ENCODE data around the gene RAD51B. TPM values are rescaled to one million over a fixed set of nuclear protein-coding genes. Genes with fewer than 3 reads are reported as not detected.

Gene RAD51B
- total and polyA plus RNA-seq, 2 experiments from 2014 or later: 10.1 to 18.0 TPM

DNA sequence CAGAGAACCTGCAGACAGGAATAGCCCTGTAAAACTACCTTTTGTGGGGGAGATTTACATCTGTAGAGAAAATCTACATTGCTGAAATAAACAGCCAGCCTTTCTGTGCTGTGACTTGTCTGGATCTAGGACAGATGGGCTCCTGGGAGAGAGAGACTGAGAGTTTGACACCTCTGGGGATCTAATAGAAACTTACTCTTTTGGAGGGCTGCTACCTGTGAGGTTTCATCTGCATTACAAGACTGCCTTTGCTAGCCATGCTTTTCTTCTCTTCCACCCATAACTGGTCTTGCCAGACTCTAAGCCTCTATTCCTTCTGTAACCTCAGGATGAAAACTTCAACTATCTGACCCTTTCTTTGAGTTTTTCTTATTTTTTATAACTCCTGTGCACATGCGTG is 520.7 kb downstream of the RAD51B start:
- Histone ChIP-seq H3K4me1 (ENCODE audit: insufficient read depth) (peaks cover 9% of the 10 kb centered on the region), H2AFZ (no peak overlapping the region), H3K27ac (no peak overlapping the region), H3K4me2 (no peak overlapping the region), H3K4me3 (no peak overlapping the region), H3K9me3 (ENCODE audit: low read depth) (no peaks in the 10 kb centered on the region), H3K36me3 (replicated peaks; ENCODE audit: insufficient read depth, low read depth) (no peaks in the 10 kb centered on the region), H3K79me2 (no peaks in the 10 kb centered on the region), H4K20me1 (ENCODE audit: insufficient read depth, poor library complexity, severe bottlenecking) (no peaks in the 10 kb centered on the region), H3K9me2 (replicated peaks; ENCODE audit: insufficient read depth) (no peaks in the 10 kb centered on the region), H3K27me3 (no peaks in the 10 kb centered on the region)
- WGBS (ENCODE audit: low lambda C conversion rate, missing lambda C conversion rate): 100% methylated on average over 1 of the region's 1 CpG
- no peak for DNase-seq (ENCODE audit: low spot score)
- TF ChIP-seq EZH2phosphoT487 (IDR thresholded peaks at IDR 0.05; ENCODE audit: low read depth, severe bottlenecking, unreplicated experiment) (no peak), EZH2 (IDR thresholded peaks at IDR 0.05; ENCODE audit: borderline replicate concordance) (no peak), CTCF (IDR thresholded peaks at IDR 0.05; ENCODE audit: poor library complexity) (no peak)

DNA sequence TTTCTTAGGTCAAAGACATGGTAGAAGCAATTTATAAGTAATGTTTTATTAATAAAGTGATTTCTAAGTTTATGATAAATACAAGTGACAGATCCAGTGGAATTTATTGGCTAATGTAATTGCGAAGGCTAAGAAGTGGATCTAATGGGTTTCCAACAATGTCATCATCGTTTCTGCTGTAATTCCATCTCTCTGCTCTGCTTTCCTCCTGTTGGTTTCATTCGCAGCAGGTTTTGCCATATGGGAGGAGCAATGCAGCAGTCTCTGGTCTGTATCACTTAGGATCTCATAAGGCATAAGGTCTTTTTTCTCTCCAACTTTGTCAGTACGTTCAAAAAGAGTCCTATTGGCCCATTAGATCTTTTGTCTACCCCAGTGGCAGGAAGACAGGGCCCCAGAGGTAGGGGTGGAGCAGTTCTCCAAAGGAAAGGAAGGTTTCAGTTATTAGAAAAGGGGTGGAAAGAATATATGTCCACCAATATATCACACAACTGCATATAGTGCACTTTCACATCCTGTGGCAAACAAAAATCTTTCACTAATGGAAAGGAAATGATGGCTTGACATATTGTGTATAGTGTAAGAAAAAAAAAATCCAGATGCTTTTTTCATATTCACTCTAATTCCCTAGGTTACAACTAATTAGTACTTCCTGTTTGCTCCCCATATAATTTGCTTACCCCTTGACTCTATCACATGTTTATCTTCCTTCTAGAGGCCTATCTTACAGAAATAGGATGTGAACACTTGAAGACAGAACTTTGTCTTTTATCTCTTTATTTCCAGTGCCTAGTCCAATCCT is 522.0 kb downstream of the RAD51B start:
- Histone ChIP-seq H3K4me2 (no peak overlapping the region), H3K27ac (no peak overlapping the region), H3K9me2 (replicated peaks; ENCODE audit: insufficient read depth) (no peaks in the 10 kb centered on the region), H3K36me3 (replicated peaks; ENCODE audit: insufficient read depth, low read depth) (no peaks in the 10 kb centered on the region), H3K4me1 (ENCODE audit: insufficient read depth) (peaks cover 16% of the 10 kb centered on the region), H3K4me3 (no peak overlapping the region), H2AFZ (no peak overlapping the region), H3K79me2 (no peaks in the 10 kb centered on the region), H4K20me1 (ENCODE audit: insufficient read depth, poor library complexity, severe bottlenecking) (no peaks in the 10 kb centered on the region), H3K9me3 (ENCODE audit: low read depth) (no peaks in the 10 kb centered on the region), H3K27me3 (no peaks in the 10 kb centered on the region)
- 83% methylated on average over 4 of the region's 4 CpGs for WGBS (ENCODE audit: low lambda C conversion rate, missing lambda C conversion rate)
- TF ChIP-seq EZH2 (IDR thresholded peaks at IDR 0.05; ENCODE audit: borderline replicate concordance): no peak
- no peak for TF ChIP-seq CTCF (IDR thresholded peaks at IDR 0.05; ENCODE audit: poor library complexity)
- TF ChIP-seq EZH2phosphoT487 (IDR thresholded peaks at IDR 0.05; ENCODE audit: low read depth, severe bottlenecking, unreplicated experiment): no peak
- DNase-seq (ENCODE audit: low spot score): no peak

GRCh38 chr14:68342216-68342763 is 522.7 kb downstream of the RAD51B start:
- H4K20me1 ChIP-seq (ENCODE audit: insufficient read depth, poor library complexity, severe bottlenecking): no peaks in the 10 kb centered on the region
- peaks cover 23% of the 10 kb centered on the region for H3K4me1 ChIP-seq (ENCODE audit: insufficient read depth)
- H3K4me3 ChIP-seq: no peak overlapping the region
- H3K9me3 ChIP-seq (ENCODE audit: low read depth): no peaks in the 10 kb centered on the region
- no peaks in the 10 kb centered on the region for H3K9me2 ChIP-seq (replicated peaks; ENCODE audit: insufficient read depth)
- no peak for DNase-seq (ENCODE audit: low spot score)
- no peaks in the 10 kb centered on the region for H3K36me3 ChIP-seq (replicated peaks; ENCODE audit: insufficient read depth, low read depth)
- no peak for TF ChIP-seq EZH2phosphoT487 (IDR thresholded peaks at IDR 0.05; ENCODE audit: low read depth, severe bottlenecking, unreplicated experiment)
- TF ChIP-seq CTCF (IDR thresholded peaks at IDR 0.05; ENCODE audit: poor library complexity): no peak
- TF ChIP-seq EZH2 (IDR thresholded peaks at IDR 0.05; ENCODE audit: borderline replicate concordance): no peak
- no peaks in the 10 kb centered on the region for H3K27me3 ChIP-seq
- no peak overlapping the region for H3K27ac ChIP-seq
- H3K4me2 ChIP-seq: no peak overlapping the region
- H3K79me2 ChIP-seq: no peaks in the 10 kb centered on the region
- no peak overlapping the region for H2AFZ ChIP-seq
- WGBS (ENCODE audit: low lambda C conversion rate, missing lambda C conversion rate): 72% methylated on average over 3 of the region's 3 CpGs

Data from hepatocyte (in vitro differentiated cells).